GM21825 (cell line): ENCODE results near the gene TMEM72.
A peak's percentile ranks its signal among the peaks of the same experiment; 100 is the strongest.

ENCODE experiments used
- ATAC-seq: cut with Tn5 transposase; IDR thresholded peaks from one replicate; pipeline ENCODE4 v1.9.1; 2021; ENCODE audit warnings: mild to moderate bottlenecking, moderate library complexity; ENCODE audit not compliant: unreplicated experiment

TMEM72 gene

GRCh38 chr10:44965651-44966097 is 54.5 kb downstream of the TMEM72 start:
- no peak for ATAC-seq

GRCh38 chr10:44966129-44966815 is 55.1 kb downstream of the TMEM72 start:
- ATAC-seq = no peak

- no peak for ATAC-seq
Observed at GRCh38 chr10:44966816-44967509, 55.8 kb downstream of the TMEM72 start.

GRCh38 chr10:44967616-44968015 is 56.5 kb downstream of the TMEM72 start:
- ATAC-seq = no peak

GRCh38 chr10:44968091-44968490 is 57.0 kb downstream of the TMEM72 start:
- no peak for ATAC-seq

GRCh38 chr10:44968500-44969400 is 57.6 kb downstream of the TMEM72 start:
- no peak for ATAC-seq

- no peak for ATAC-seq
Observed at GRCh38 chr10:44969854-44970253, 58.7 kb downstream of the TMEM72 start.

- no peak for ATAC-seq
Observed at GRCh38 chr10:44970812-44971395, 59.8 kb downstream of the TMEM72 start.

GRCh38 chr10:44971434-44971833 is 60.3 kb downstream of the TMEM72 start:
- no peak for ATAC-seq

GRCh38 chr10:44971935-44972757 is 61.0 kb downstream of the TMEM72 start:
- ATAC-seq = no peak

GRCh38 chr10:44972874-44973306 is 61.8 kb downstream of the TMEM72 start:
- no peak for ATAC-seq

- no peak for ATAC-seq
Observed at GRCh38 chr10:44973323-44974081, 62.4 kb downstream of the TMEM72 start.

- no peak for ATAC-seq
Observed at GRCh38 chr10:44974082-44974627, 63.0 kb downstream of the TMEM72 start.

- peak; percentile 68 for ATAC-seq
Observed at GRCh38 chr10:44974628-44975430, 63.7 kb downstream of the TMEM72 start.

- ATAC-seq = no peak
Observed at GRCh38 chr10:44975431-44976331, 64.5 kb downstream of the TMEM72 start.

- ATAC-seq = no peak
Observed at GRCh38 chr10:44976352-44977198, 65.4 kb downstream of the TMEM72 start.
